HCT116 (cell line): ENCODE data around the gene TMEM156.

Source experiments
- CBX3 ChIP-seq: IDR thresholded peaks from 2 replicates; pipeline ENCODE4 v1.6.1; 2012; ENCODE audit warnings: low read depth
- EZH2 ChIP-seq: fragments of 200-600 bp; sonication (generic); IDR thresholded peaks from 2 replicates; pipeline ENCODE4 v1.6.1; 2017; ENCODE audit warnings: antibody characterized with exemption, mixed run types
- MAX ChIP-seq: IDR thresholded peaks from 2 replicates; pipeline ENCODE4 v1.6.1; 2012
- POLR2A ChIP-seq: IDR thresholded peaks from 2 replicates; pipeline ENCODE4 v1.7.0; 2011; ENCODE audit warnings: borderline replicate concordance; ENCODE audit not compliant: insufficient read depth, insufficient read length; ENCODE audit errors: extremely low read depth
- POLR2AphosphoS5 ChIP-seq: IDR thresholded peaks from 2 replicates; pipeline ENCODE4 v1.6.1; 2011; ENCODE audit warnings: mild to moderate bottlenecking, low read depth, low read length, moderate library complexity
- RAD21 ChIP-seq: IDR thresholded peaks from 2 replicates; pipeline ENCODE4 v1.6.1; 2012; ENCODE audit warnings: low read depth, mild to moderate bottlenecking
- SIN3A ChIP-seq: IDR thresholded peaks from 2 replicates; pipeline ENCODE4 v1.6.1; 2012; ENCODE audit warnings: low read depth
- TF ChIP-seq, protein P1 (sequence below): IDR thresholded peaks from 2 replicates; pipeline ENCODE4 v1.6.1; 2012; ENCODE audit warnings: low read depth
- TF ChIP-seq, protein P2 (sequence below), 3 experiments: fragments of 200-600 bp in 1 of 3; sonication (generic) in 1 of 3; IDR thresholded peaks in 2 of 3; conservative IDR thresholded peaks in 1 of 3; 2 replicates each; pipeline ENCODE4 v1.5.1; 2012 to 2017; ENCODE audit warnings: low read depth in 2 of 3, low read length in 2 of 3, antibody characterized with exemption in 1 of 3, borderline replicate concordance in 1 of 3, control low read depth in 1 of 3, mild to moderate bottlenecking in 1 of 3, mixed read lengths in 1 of 3, mixed run types in 1 of 3, moderate library complexity in 1 of 3; ENCODE audit not compliant: insufficient read depth in 1 of 3

DNA sequence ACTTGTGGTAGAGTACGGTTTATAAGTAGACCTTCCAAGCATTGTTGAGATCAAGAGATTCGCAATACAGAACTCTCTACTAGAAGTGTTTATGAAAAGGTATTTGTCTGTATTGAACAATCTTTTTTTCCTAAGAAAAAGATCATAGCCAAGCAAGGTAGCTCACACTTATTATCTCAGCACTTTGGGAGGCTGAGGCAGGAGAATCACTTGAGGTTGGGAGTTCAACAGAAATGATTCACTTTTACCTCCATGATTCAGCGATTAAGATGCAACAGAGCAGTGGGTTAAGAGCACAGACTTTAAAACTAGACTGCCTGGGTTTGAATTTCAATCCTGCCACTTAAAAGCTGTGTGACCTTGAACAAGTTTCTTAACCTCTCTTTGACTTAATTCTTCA, 74.3 kb downstream of the TMEM156 start:
- TF ChIP-seq, protein P1, sequence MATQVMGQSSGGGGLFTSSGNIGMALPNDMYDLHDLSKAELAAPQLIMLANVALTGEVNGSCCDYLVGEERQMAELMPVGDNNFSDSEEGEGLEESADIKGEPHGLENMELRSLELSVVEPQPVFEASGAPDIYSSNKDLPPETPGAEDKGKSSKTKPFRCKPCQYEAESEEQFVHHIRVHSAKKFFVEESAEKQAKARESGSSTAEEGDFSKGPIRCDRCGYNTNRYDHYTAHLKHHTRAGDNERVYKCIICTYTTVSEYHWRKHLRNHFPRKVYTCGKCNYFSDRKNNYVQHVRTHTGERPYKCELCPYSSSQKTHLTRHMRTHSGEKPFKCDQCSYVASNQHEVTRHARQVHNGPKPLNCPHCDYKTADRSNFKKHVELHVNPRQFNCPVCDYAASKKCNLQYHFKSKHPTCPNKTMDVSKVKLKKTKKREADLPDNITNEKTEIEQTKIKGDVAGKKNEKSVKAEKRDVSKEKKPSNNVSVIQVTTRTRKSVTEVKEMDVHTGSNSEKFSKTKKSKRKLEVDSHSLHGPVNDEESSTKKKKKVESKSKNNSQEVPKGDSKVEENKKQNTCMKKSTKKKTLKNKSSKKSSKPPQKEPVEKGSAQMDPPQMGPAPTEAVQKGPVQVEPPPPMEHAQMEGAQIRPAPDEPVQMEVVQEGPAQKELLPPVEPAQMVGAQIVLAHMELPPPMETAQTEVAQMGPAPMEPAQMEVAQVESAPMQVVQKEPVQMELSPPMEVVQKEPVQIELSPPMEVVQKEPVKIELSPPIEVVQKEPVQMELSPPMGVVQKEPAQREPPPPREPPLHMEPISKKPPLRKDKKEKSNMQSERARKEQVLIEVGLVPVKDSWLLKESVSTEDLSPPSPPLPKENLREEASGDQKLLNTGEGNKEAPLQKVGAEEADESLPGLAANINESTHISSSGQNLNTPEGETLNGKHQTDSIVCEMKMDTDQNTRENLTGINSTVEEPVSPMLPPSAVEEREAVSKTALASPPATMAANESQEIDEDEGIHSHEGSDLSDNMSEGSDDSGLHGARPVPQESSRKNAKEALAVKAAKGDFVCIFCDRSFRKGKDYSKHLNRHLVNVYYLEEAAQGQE = no peak
- TF ChIP-seq POLR2A (no peak), POLR2AphosphoS5 (no peak), EZH2 (no peak), CBX3 (no peak), MAX (no peak), SIN3A (no peak), RAD21 (no peak)
- TF ChIP-seq, protein P2, sequence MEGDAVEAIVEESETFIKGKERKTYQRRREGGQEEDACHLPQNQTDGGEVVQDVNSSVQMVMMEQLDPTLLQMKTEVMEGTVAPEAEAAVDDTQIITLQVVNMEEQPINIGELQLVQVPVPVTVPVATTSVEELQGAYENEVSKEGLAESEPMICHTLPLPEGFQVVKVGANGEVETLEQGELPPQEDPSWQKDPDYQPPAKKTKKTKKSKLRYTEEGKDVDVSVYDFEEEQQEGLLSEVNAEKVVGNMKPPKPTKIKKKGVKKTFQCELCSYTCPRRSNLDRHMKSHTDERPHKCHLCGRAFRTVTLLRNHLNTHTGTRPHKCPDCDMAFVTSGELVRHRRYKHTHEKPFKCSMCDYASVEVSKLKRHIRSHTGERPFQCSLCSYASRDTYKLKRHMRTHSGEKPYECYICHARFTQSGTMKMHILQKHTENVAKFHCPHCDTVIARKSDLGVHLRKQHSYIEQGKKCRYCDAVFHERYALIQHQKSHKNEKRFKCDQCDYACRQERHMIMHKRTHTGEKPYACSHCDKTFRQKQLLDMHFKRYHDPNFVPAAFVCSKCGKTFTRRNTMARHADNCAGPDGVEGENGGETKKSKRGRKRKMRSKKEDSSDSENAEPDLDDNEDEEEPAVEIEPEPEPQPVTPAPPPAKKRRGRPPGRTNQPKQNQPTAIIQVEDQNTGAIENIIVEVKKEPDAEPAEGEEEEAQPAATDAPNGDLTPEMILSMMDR (IDR thresholded peaks at IDR 0.05 in 2 of 3, conservative IDR thresholded peaks at IDR 0.05 in 1 of 3; ENCODE audit: borderline replicate concordance in 1 of 3, insufficient read depth in 1 of 3, low read depth in 2 of 3, low read length in 2 of 3) = no peak
